Vagina (tissue), 2 donors: ENCODE data around the gene YPEL3. TPM values are rescaled to one million over a fixed set of nuclear protein-coding genes. Genes with fewer than 3 reads are reported as not detected.

ENCODE experiments used
- DNase-seq, 2 donors: peaks; one replicate each; pipeline ENCODE4 v3.0.0-alpha.2; 2017; ENCODE audit errors: extremely low spot score in 2 of 2
- H3K27ac ChIP-seq: fragments of 200-600 bp; sonication (generic); one replicate; pipeline ENCODE4 v1.5.1; 2019
- H3K27me3 ChIP-seq: fragments of 200-600 bp; sonication (generic); one replicate; pipeline ENCODE4 v1.5.1; 2019
- H3K36me3 ChIP-seq, 2 donors: fragments of 200-600 bp; sonication (generic); one replicate each; pipeline ENCODE4 v1.5.1; 2017 to 2019
- H3K4me1 ChIP-seq: fragments of 200-600 bp; sonication (generic); one replicate; pipeline ENCODE4 v1.5.1; 2019
- H3K4me3 ChIP-seq, 2 donors: fragments of 200-600 bp; sonication (generic); 1 replicate in 1 of 2; 2 replicates in 1 of 2; pipeline ENCODE4 v1.5.1; 2016 to 2019
- H3K9me3 ChIP-seq: fragments of 200-600 bp; sonication (generic); one replicate; pipeline ENCODE4 v1.5.1; 2019
- POLR2A ChIP-seq, 2 donors: fragments of 450-650 bp; IDR thresholded peaks; one replicate each; pipeline ENCODE4 v1.6.1; 2017; ENCODE audit warnings: antibody characterized with exemption in 2 of 2, mild to moderate bottlenecking in 2 of 2, moderate library complexity in 2 of 2
- POLR2AphosphoS5 ChIP-seq, 2 donors: sonication (generic); formaldehyde crosslinking; IDR thresholded peaks; one replicate each; pipeline ENCODE4 v1.9.0; 2017; ENCODE audit warnings: antibody characterized with exemption in 2 of 2, mild to moderate bottlenecking in 2 of 2, low read depth in 1 of 2; ENCODE audit not compliant: insufficient read depth in 1 of 2
- intact Hi-C: fragments of 100-400 bp; cut with DNase I; formaldehyde crosslinking; loops from one replicate; pipeline ENCODE4 v1.15.1; 2023
- total RNA-seq: library from RNA; depleted of rRNA; stranded (reverse); fragments of >200 nt; gene quantifications from one replicate; pipeline ENCODE4 v1.2.3, GENCODE V29; 2016
- TF ChIP-seq, protein P1 (sequence below), 3 experiments: fragments of 450-650 bp in 2 of 3; fragments of 200-600 bp in 1 of 3; sonication (generic) in 1 of 3; IDR thresholded peaks; one replicate each; pipeline ENCODE4 v1.5.1; 2017 to 2019; ENCODE audit warnings: antibody characterized with exemption in 3 of 3, mild to moderate bottlenecking in 2 of 3, moderate library complexity in 2 of 3

The YPEL3 gene
- total RNA-seq, 1 donor from 2014 or later, result 116 TPM

GRCh38 chr16:30063893-30064728 lies 31.9 kb downstream of the YPEL3 start:
- peaks cover 53% of the 10 kb centered on the region for H3K4me1 ChIP-seq
- DNase-seq, result no peak
- intact Hi-C loops, result loop anchor here (10.0 kb wide), 1 partner anchor 341 kb away; the partner anchor contains the start of gene ZNF771
- H3K27me3 ChIP-seq, result no peaks in the 10 kb centered on the region
- peak overlapping the region; percentile 99 for H3K27ac ChIP-seq
- H3K36me3 ChIP-seq, result peaks cover 0 to 24% of the 10 kb centered on the region in 2 donors
- H3K4me3 ChIP-seq, result peak overlapping the region; percentile 90 to 100
- H3K9me3 ChIP-seq, result no peaks in the 10 kb centered on the region
- TF ChIP-seq POLR2AphosphoS5 (IDR thresholded peaks at IDR 0.05; ENCODE audit: insufficient read depth in 1 of 2, low read depth in 1 of 2), result peak; percentile 53 to 61
- TF ChIP-seq, protein P1, sequence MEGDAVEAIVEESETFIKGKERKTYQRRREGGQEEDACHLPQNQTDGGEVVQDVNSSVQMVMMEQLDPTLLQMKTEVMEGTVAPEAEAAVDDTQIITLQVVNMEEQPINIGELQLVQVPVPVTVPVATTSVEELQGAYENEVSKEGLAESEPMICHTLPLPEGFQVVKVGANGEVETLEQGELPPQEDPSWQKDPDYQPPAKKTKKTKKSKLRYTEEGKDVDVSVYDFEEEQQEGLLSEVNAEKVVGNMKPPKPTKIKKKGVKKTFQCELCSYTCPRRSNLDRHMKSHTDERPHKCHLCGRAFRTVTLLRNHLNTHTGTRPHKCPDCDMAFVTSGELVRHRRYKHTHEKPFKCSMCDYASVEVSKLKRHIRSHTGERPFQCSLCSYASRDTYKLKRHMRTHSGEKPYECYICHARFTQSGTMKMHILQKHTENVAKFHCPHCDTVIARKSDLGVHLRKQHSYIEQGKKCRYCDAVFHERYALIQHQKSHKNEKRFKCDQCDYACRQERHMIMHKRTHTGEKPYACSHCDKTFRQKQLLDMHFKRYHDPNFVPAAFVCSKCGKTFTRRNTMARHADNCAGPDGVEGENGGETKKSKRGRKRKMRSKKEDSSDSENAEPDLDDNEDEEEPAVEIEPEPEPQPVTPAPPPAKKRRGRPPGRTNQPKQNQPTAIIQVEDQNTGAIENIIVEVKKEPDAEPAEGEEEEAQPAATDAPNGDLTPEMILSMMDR (IDR thresholded peaks at IDR 0.05), result peak in 2 of 3 experiments; percentile 13 to 54
- no peak for TF ChIP-seq POLR2A (IDR thresholded peaks at IDR 0.05)

DNA sequence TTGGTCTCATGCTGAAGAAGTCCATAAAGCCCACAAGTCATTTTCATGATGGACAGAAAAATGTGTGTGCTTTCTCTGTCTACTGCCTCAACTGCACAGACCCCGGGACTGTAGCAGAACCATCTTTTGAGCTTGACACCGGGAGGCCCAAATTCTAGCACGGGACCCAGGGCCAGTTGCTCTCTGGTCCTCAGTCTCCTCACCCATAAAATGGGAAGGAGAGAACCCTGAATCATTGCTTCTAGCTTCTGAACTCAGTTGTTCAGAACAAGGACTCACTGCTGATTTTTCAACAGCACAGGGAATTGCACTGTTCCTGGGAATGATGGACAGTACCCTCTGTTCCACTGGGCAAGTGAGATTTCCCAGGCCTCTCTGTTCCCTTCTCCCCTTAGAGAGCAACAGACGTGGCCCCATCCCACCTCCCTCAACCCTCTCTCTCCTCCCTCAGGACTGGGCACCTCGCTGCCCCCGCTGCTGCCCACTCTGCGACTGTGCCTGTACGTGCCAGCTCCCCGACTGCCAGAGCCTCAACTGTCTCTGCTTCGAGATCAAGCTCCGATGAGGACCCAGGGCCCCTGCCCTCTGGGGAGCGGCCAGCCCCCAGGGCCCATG lies 32.6 kb downstream of the YPEL3 start:
- DNase-seq, result no peak
- peak overlapping the region; percentile 90 to 100 for H3K4me3 ChIP-seq
- peaks cover 46% of the 10 kb centered on the region for H3K4me1 ChIP-seq
- H3K36me3 ChIP-seq, result peaks cover 0 to 17% of the 10 kb centered on the region in 2 donors
- H3K9me3 ChIP-seq, result no peaks in the 10 kb centered on the region
- peak overlapping the region; percentile 99 for H3K27ac ChIP-seq
- intact Hi-C loops, result loop anchor here (10.0 kb wide), 1 partner anchor 341 kb away; the partner anchor contains the start of gene ZNF771
- no peaks in the 10 kb centered on the region for H3K27me3 ChIP-seq
- TF ChIP-seq POLR2A (IDR thresholded peaks at IDR 0.05), result no peak
- TF ChIP-seq, protein P1 (IDR thresholded peaks at IDR 0.05), result no peak
- TF ChIP-seq POLR2AphosphoS5 (IDR thresholded peaks at IDR 0.05; ENCODE audit: insufficient read depth in 1 of 2, low read depth in 1 of 2), result no peak

- H3K27ac ChIP-seq, result no peak overlapping the region
- TF ChIP-seq, protein P1 (IDR thresholded peaks at IDR 0.05), result no peak
- no peak for TF ChIP-seq POLR2AphosphoS5 (IDR thresholded peaks at IDR 0.05; ENCODE audit: insufficient read depth in 1 of 2, low read depth in 1 of 2)
- no peak overlapping the region for H3K4me3 ChIP-seq
- H3K9me3 ChIP-seq, result no peaks in the 10 kb centered on the region
- intact Hi-C loops, result loop anchor here (10.0 kb wide), 1 partner anchor 344 kb away; the partner anchor contains the start of gene ZNF771
- no peaks in the 10 kb centered on the region for H3K27me3 ChIP-seq
- H3K36me3 ChIP-seq, result peaks cover 0 to 4% of the 10 kb centered on the region in 2 donors
- DNase-seq, result no peak
- peaks cover 24% of the 10 kb centered on the region for H3K4me1 ChIP-seq
Observed at GRCh38 chr16:30060836-30061554, 35.0 kb downstream of the YPEL3 start.

- DNase-seq, result no peak
- Histone ChIP-seq H3K9me3 (no peaks in the 10 kb centered on the region), H3K27me3 (no peaks in the 10 kb centered on the region), H3K27ac (no peak overlapping the region), H3K4me3 (no peak overlapping the region), H3K36me3 (peaks cover 0 to 4% of the 10 kb centered on the region in 2 donors), H3K4me1 (peaks cover 24% of the 10 kb centered on the region)
- TF ChIP-seq POLR2A (IDR thresholded peaks at IDR 0.05) (no peak), POLR2AphosphoS5 (IDR thresholded peaks at IDR 0.05; ENCODE audit: insufficient read depth in 1 of 2, low read depth in 1 of 2) (no peak)
- TF ChIP-seq, protein P1 (IDR thresholded peaks at IDR 0.05), result no peak
- intact Hi-C loops, result loop anchor here (10.0 kb wide), 1 partner anchor 344 kb away; the partner anchor contains the start of gene ZNF771
Observed at GRCh38 chr16:30060346-30060745, 35.7 kb downstream of the YPEL3 start.
